GM21526 (cell line): ENCODE measurements around the gene CCDC30.
"Not testable (repeated sequence)": the region's sequence is repeated elsewhere in the genome, so short reads cannot be mapped to it uniquely, and the experiment has no call there.

Source experiments
- ATAC-seq: cut with Tn5 transposase; IDR thresholded peaks from one replicate; pipeline ENCODE4 v1.9.1; 2021; ENCODE audit warnings: moderate library complexity; ENCODE audit not compliant: unreplicated experiment, low FRiP score

Gene CCDC30

GRCh38 chr1:42627205-42627604, 164.1 kb downstream of the CCDC30 start:
- not testable (repeated sequence) for ATAC-seq

- no peak for ATAC-seq
Observed at GRCh38 chr1:42639116-42639515, 176.0 kb downstream of the CCDC30 start.

GRCh38 chr1:42646056-42646455, 183.0 kb downstream of the CCDC30 start:
- ATAC-seq, result no peak

GRCh38 chr1:42657201-42657600, 194.1 kb downstream of the CCDC30 start:
- ATAC-seq, result no peak

- ATAC-seq, result peak; percentile 93
Observed at GRCh38 chr1:42657981-42658876, 195.1 kb downstream of the CCDC30 start, which contains the start of gene PPIH. Gene PPIH, plus strand, starts transcription at chr1:42658423. Its CDS starts 24 bp downstream, at chr1:42658447.

GRCh38 chr1:42658877-42659337, 195.8 kb downstream of the CCDC30 start:
- no peak for ATAC-seq

GRCh38 chr1:42660907-42661500, 197.9 kb downstream of the CCDC30 start:
- no peak for ATAC-seq

- ATAC-seq, result no peak
Observed at GRCh38 chr1:42669936-42670335, 206.8 kb downstream of the CCDC30 start.

GRCh38 chr1:42670425-42670824, 207.3 kb downstream of the CCDC30 start:
- no peak for ATAC-seq

- no peak for ATAC-seq
Observed at GRCh38 chr1:42674214-42674613, 211.1 kb downstream of the CCDC30 start.

- no peak for ATAC-seq
Observed at GRCh38 chr1:42674682-42675081, 211.6 kb downstream of the CCDC30 start.

- no peak for ATAC-seq
Observed at GRCh38 chr1:42675467-42675866, 212.4 kb downstream of the CCDC30 start.

GRCh38 chr1:42676534-42677087, 213.5 kb downstream of the CCDC30 start:
- no peak for ATAC-seq

GRCh38 chr1:42679364-42679983, 216.4 kb downstream of the CCDC30 start:
- no peak for ATAC-seq

- ATAC-seq, result no peak
Observed at GRCh38 chr1:42680055-42680454, 217.0 kb downstream of the CCDC30 start.

GRCh38 chr1:42680921-42681683, 218.0 kb downstream of the CCDC30 start:
- ATAC-seq, result no peak

GRCh38 chr1:42681741-42682483, 218.8 kb downstream of the CCDC30 start, which contains the start of gene YBX1:
Gene YBX1, plus strand, starts transcription at chr1:42682418. Its CDS starts 148 bp downstream, at chr1:42682566.
- ATAC-seq, result peak; percentile 83

GRCh38 chr1:42682484-42682738, 219.3 kb downstream of the CCDC30 start:
- ATAC-seq, result not testable (repeated sequence)

- ATAC-seq, result peak; percentile 46
Observed at GRCh38 chr1:42682739-42683531, 219.8 kb downstream of the CCDC30 start.
